ENCODE measurements around the gene PACS2.
"Not testable (repeated sequence)": the region's sequence is repeated elsewhere in the genome, so short reads cannot be mapped to it uniquely, and the experiment has no call there.

Gene PACS2

GRCh38 chr14:105326568-105326867, 12.0 kb downstream of the PACS2 start:
- H3K4me3 Mint-ChIP-seq: no peak overlapping the region
- H3K27ac Mint-ChIP-seq: no peak overlapping the region
- no peak for DNase-seq
- ATAC-seq (replicated peaks): no peak
- H3K36me3 Mint-ChIP-seq (ENCODE audit: insufficient read depth): peaks cover 11% of the 10 kb centered on the region
- H3K27me3 Mint-ChIP-seq: no peaks in the 10 kb centered on the region
- H3K9me3 Mint-ChIP-seq: no peaks in the 10 kb centered on the region
- H3K4me1 Mint-ChIP-seq (ENCODE audit: low read depth in 2 of 2): peaks cover 32 to 38% of the 10 kb centered on the region in 2 donors

- H3K4me3 Mint-ChIP-seq: no peak overlapping the region
- peak overlapping the region in 1 of 2 donors; percentile 65 for H3K27ac Mint-ChIP-seq
- H3K9me3 Mint-ChIP-seq: no peaks in the 10 kb centered on the region
- H3K36me3 Mint-ChIP-seq (ENCODE audit: insufficient read depth): peaks cover 11% of the 10 kb centered on the region
- H3K27me3 Mint-ChIP-seq: no peaks in the 10 kb centered on the region
- no peak for DNase-seq
- no peak for ATAC-seq (replicated peaks)
- H3K4me1 Mint-ChIP-seq (ENCODE audit: low read depth in 2 of 2): peaks cover 38 to 43% of the 10 kb centered on the region in 2 donors
Measured at GRCh38 chr14:105326891-105327694, 12.5 kb downstream of the PACS2 start.

GRCh38 chr14:105327695-105328045, 13.1 kb downstream of the PACS2 start:
- H3K36me3 Mint-ChIP-seq (ENCODE audit: insufficient read depth): peaks cover 15% of the 10 kb centered on the region
- H3K4me3 Mint-ChIP-seq; ATAC-seq (replicated peaks); H3K27me3 Mint-ChIP-seq; H3K9me3 Mint-ChIP-seq; H3K27ac Mint-ChIP-seq; DNase-seq: not testable (repeated sequence)
- H3K4me1 Mint-ChIP-seq (ENCODE audit: low read depth in 2 of 2): peaks cover 39 to 47% of the 10 kb centered on the region in 2 donors

- DNase-seq: no peak
- no peaks in the 10 kb centered on the region for H3K27me3 Mint-ChIP-seq
- H3K27ac Mint-ChIP-seq: peak overlapping the region; percentile 28 to 78
- no peak overlapping the region for H3K4me3 Mint-ChIP-seq
- no peak for ATAC-seq (replicated peaks)
- peaks cover 16% of the 10 kb centered on the region for H3K36me3 Mint-ChIP-seq (ENCODE audit: insufficient read depth)
- H3K9me3 Mint-ChIP-seq: no peaks in the 10 kb centered on the region
- H3K4me1 Mint-ChIP-seq (ENCODE audit: low read depth in 2 of 2): peaks cover 37 to 45% of the 10 kb centered on the region in 2 donors
Measured at GRCh38 chr14:105328070-105328677, 13.6 kb downstream of the PACS2 start.

GRCh38 chr14:105328678-105329390, 14.3 kb downstream of the PACS2 start:
- no peaks in the 10 kb centered on the region for H3K27me3 Mint-ChIP-seq
- H3K9me3 Mint-ChIP-seq: no peaks in the 10 kb centered on the region
- no peak overlapping the region for H3K4me3 Mint-ChIP-seq
- H3K27ac Mint-ChIP-seq: peak overlapping the region; percentile 28 to 78
- peaks cover 13% of the 10 kb centered on the region for H3K36me3 Mint-ChIP-seq (ENCODE audit: insufficient read depth)
- DNase-seq (no peak), ATAC-seq (replicated peaks) (no peak)
- peaks cover 33 to 41% of the 10 kb centered on the region in 2 donors for H3K4me1 Mint-ChIP-seq (ENCODE audit: low read depth in 2 of 2)

GRCh38 chr14:105329411-105330150, 15.0 kb downstream of the PACS2 start:
- Mint-ChIP-seq H3K27me3 (no peaks in the 10 kb centered on the region), H3K36me3 (ENCODE audit: insufficient read depth) (peaks cover 13% of the 10 kb centered on the region), H3K4me3 (no peak overlapping the region), H3K4me1 (ENCODE audit: low read depth in 2 of 2) (peaks cover 33 to 34% of the 10 kb centered on the region in 2 donors), H3K27ac (peak overlapping the region in 1 of 2 donors; percentile 28), H3K9me3 (no peaks in the 10 kb centered on the region)
- DNase-seq (no peak), ATAC-seq (replicated peaks) (no peak)

- Mint-ChIP-seq H3K36me3 (ENCODE audit: insufficient read depth) (peaks cover 13% of the 10 kb centered on the region), H3K27me3 (no peaks in the 10 kb centered on the region), H3K9me3 (no peaks in the 10 kb centered on the region), H3K4me1 (ENCODE audit: low read depth in 2 of 2) (peaks cover 33 to 34% of the 10 kb centered on the region in 2 donors), H3K27ac (peak overlapping the region in 1 of 2 donors; percentile 28), H3K4me3 (no peak overlapping the region)
- ATAC-seq (replicated peaks) (no peak), DNase-seq (no peak)
Measured at GRCh38 chr14:105330491-105330895, 15.9 kb downstream of the PACS2 start.

- Mint-ChIP-seq H3K4me1 (ENCODE audit: low read depth in 2 of 2) (peaks cover 33 to 34% of the 10 kb centered on the region in 2 donors), H3K27ac (peak overlapping the region in 1 of 2 donors; percentile 6)
- DNase-seq: no peak
Measured at GRCh38 chr14:105331575-105332349, 17.2 kb downstream of the PACS2 start.

GRCh38 chr14:105332350-105332874, 17.9 kb downstream of the PACS2 start:
- Mint-ChIP-seq H3K36me3 (ENCODE audit: insufficient read depth) (peaks cover 17% of the 10 kb centered on the region), H3K27ac (no peak overlapping the region), H3K4me3 (no peak overlapping the region), H3K27me3 (no peaks in the 10 kb centered on the region), H3K4me1 (ENCODE audit: low read depth in 2 of 2) (peaks cover 29 to 32% of the 10 kb centered on the region in 2 donors), H3K9me3 (no peaks in the 10 kb centered on the region)
- DNase-seq (no peak), ATAC-seq (replicated peaks) (no peak)

More at GRCh38 chr14:105331575-105332349, 17.2 kb downstream of the PACS2 start:
- Mint-ChIP-seq H3K4me3 (no peak overlapping the region), H3K27me3 (no peaks in the 10 kb centered on the region), H3K36me3 (ENCODE audit: insufficient read depth) (peaks cover 17% of the 10 kb centered on the region), H3K9me3 (no peaks in the 10 kb centered on the region)
- no peak for ATAC-seq (replicated peaks)

- Mint-ChIP-seq H3K36me3 (ENCODE audit: insufficient read depth) (peaks cover 17% of the 10 kb centered on the region), H3K4me1 (ENCODE audit: low read depth in 2 of 2) (peaks cover 29 to 32% of the 10 kb centered on the region in 2 donors), H3K4me3 (no peak overlapping the region), H3K27me3 (no peaks in the 10 kb centered on the region), H3K9me3 (no peaks in the 10 kb centered on the region), H3K27ac (peak overlapping the region in 1 of 2 donors; percentile 78)
- ATAC-seq (replicated peaks) (no peak), DNase-seq (no peak)
Measured at GRCh38 chr14:105333020-105333490, 18.5 kb downstream of the PACS2 start.

- H3K27me3 Mint-ChIP-seq: no peaks in the 10 kb centered on the region
- H3K4me1 Mint-ChIP-seq (ENCODE audit: low read depth in 2 of 2): peaks cover 30% of the 10 kb centered on the region in 2 donors
- H3K4me3 Mint-ChIP-seq: no peak overlapping the region
- H3K27ac Mint-ChIP-seq: no peak overlapping the region
- ATAC-seq (replicated peaks) (no peak), DNase-seq (no peak)
- H3K36me3 Mint-ChIP-seq (ENCODE audit: insufficient read depth): peaks cover 16% of the 10 kb centered on the region
- H3K9me3 Mint-ChIP-seq: no peaks in the 10 kb centered on the region
Measured at GRCh38 chr14:105333613-105334364, 19.2 kb downstream of the PACS2 start.
